ENCODE data around the gene SDK2.

The SDK2 gene

GRCh38 chr17:73432624-73433190 is 211.5 kb downstream of the SDK2 start:
- no peak overlapping the region for H3K4me3 ChIP-seq (ENCODE audit: low read depth, low read length)
- TF ChIP-seq CTCF (conservative IDR thresholded peaks at IDR 0.05; ENCODE audit: low read depth, low read length), result no peak
- DNase-seq (ENCODE audit: low read depth), result no peak

GRCh38 chr17:73431401-73432205 is 212.6 kb downstream of the SDK2 start:
- no peak for DNase-seq (ENCODE audit: low read depth)
- no peak overlapping the region for H3K4me3 ChIP-seq (ENCODE audit: low read depth, low read length)
- no peak for TF ChIP-seq CTCF (conservative IDR thresholded peaks at IDR 0.05; ENCODE audit: low read depth, low read length)

- DNase-seq (ENCODE audit: low read depth), result peak; percentile 23
Observed at GRCh38 chr17:73430848-73431247, 213.4 kb downstream of the SDK2 start.

GRCh38 chr17:73430165-73430680 is 214.0 kb downstream of the SDK2 start:
- H3K4me3 ChIP-seq (ENCODE audit: low read depth, low read length), result no peak overlapping the region
- no peak for DNase-seq (ENCODE audit: low read depth)
- TF ChIP-seq CTCF (conservative IDR thresholded peaks at IDR 0.05; ENCODE audit: low read depth, low read length), result no peak

More at GRCh38 chr17:73430848-73431247, 213.4 kb downstream of the SDK2 start:
- no peak overlapping the region for H3K4me3 ChIP-seq (ENCODE audit: low read depth, low read length)
- no peak for TF ChIP-seq CTCF (conservative IDR thresholded peaks at IDR 0.05; ENCODE audit: low read depth, low read length)

GRCh38 chr17:73429440-73430164 is 214.6 kb downstream of the SDK2 start:
- DNase-seq (ENCODE audit: low read depth), result peak; percentile 80
- no peak overlapping the region for H3K4me3 ChIP-seq (ENCODE audit: low read depth, low read length)
- TF ChIP-seq CTCF (conservative IDR thresholded peaks at IDR 0.05; ENCODE audit: low read depth, low read length), result peak; percentile 97

- no peak for TF ChIP-seq CTCF (conservative IDR thresholded peaks at IDR 0.05; ENCODE audit: low read depth, low read length)
- DNase-seq (ENCODE audit: low read depth), result no peak
- H3K4me3 ChIP-seq (ENCODE audit: low read depth, low read length), result no peak overlapping the region
Observed at GRCh38 chr17:73427198-73427597, 217.0 kb downstream of the SDK2 start.
